Measurements from ENCODE around the gene STAT4. TPM values are rescaled to one million over a fixed set of nuclear protein-coding genes. Genes with fewer than 3 reads are reported as not detected.

Gene STAT4
- total RNA-seq, 1 experiment from 2014 or later: 0.33 TPM

GRCh38 chr2:191113761-191114160 is 37.0 kb downstream of the STAT4 start:
- Histone ChIP-seq H2BK12ac (ENCODE audit: insufficient read length, low read depth, low read length) (no peak overlapping the region), H2BK5ac (ENCODE audit: insufficient read length, low read length) (no peak overlapping the region), H4K20me1 (ENCODE audit: control insufficient read depth, insufficient read depth, insufficient read length) (no peaks in the 10 kb centered on the region), H3K9me3 (ENCODE audit: control insufficient read depth, low read depth, low read length) (no peaks in the 10 kb centered on the region), H3K23ac (ENCODE audit: insufficient read length, low read depth, low read length) (no peak overlapping the region), H3K56ac (ENCODE audit: insufficient read length, low read depth, low read length) (no peak overlapping the region), H3K79me1 (ENCODE audit: insufficient read depth, low read depth, low read length, poor library complexity, severe bottlenecking) (no peaks in the 10 kb centered on the region), H2AFZ (ENCODE audit: low read length) (no peak overlapping the region), H3K18ac (ENCODE audit: insufficient read length, low read depth, low read length) (no peak overlapping the region), H3T11ph (ENCODE audit: low read length) (no peak overlapping the region), H3K4me2 (ENCODE audit: insufficient read depth, insufficient read length, low read length) (no peak overlapping the region), H3K4ac (ENCODE audit: low read depth, low read length) (no peak overlapping the region), H3K27me3 (ENCODE audit: insufficient read depth, low read length) (no peaks in the 10 kb centered on the region), H2BK120ac (ENCODE audit: low read depth, low read length, poor library complexity, severe bottlenecking) (no peak overlapping the region), H2BK20ac (ENCODE audit: low read depth, low read length, poor library complexity, severe bottlenecking) (no peak overlapping the region), H2AK5ac (ENCODE audit: insufficient read length, low read length) (no peak overlapping the region), H3K27ac (ENCODE audit: insufficient read length, low read depth, low read length) (no peak overlapping the region), H3K14ac (ENCODE audit: insufficient read depth, low read length) (no peak overlapping the region), H4K91ac (ENCODE audit: insufficient read length, low read depth, low read length) (no peak overlapping the region), H4K8ac (replicated peaks; ENCODE audit: insufficient read length, low read depth, low read length) (no peak overlapping the region), H3K4me1 (ENCODE audit: insufficient read depth, low read length) (no peaks in the 10 kb centered on the region), H3K9ac (ENCODE audit: extremely low read depth, insufficient read length, low read length) (no peak overlapping the region), H3K23me2 (ENCODE audit: insufficient read length, low read depth, low read length, poor library complexity, severe bottlenecking) (no peaks in the 10 kb centered on the region), H2BK15ac (ENCODE audit: low read depth, low read length) (no peak overlapping the region), H4K5ac (ENCODE audit: insufficient read length, low read depth, low read length) (no peak overlapping the region), H3K79me2 (ENCODE audit: insufficient read depth, low read length) (no peaks in the 10 kb centered on the region)
- Mint-ChIP-seq H3K4me1 (no peaks in the 10 kb centered on the region), H3K36me3 (ENCODE audit: insufficient read depth in 1 of 3, low read depth in 3 of 3) (no peaks in the 10 kb centered on the region), H3K27me3 (ENCODE audit: low read depth) (no peaks in the 10 kb centered on the region), H3K27ac (no peak overlapping the region), H3K9me3 (no peaks in the 10 kb centered on the region), H3K4me3 (no peak overlapping the region)
- no peak for DNase-seq
- TF ChIP-seq, protein P1, sequence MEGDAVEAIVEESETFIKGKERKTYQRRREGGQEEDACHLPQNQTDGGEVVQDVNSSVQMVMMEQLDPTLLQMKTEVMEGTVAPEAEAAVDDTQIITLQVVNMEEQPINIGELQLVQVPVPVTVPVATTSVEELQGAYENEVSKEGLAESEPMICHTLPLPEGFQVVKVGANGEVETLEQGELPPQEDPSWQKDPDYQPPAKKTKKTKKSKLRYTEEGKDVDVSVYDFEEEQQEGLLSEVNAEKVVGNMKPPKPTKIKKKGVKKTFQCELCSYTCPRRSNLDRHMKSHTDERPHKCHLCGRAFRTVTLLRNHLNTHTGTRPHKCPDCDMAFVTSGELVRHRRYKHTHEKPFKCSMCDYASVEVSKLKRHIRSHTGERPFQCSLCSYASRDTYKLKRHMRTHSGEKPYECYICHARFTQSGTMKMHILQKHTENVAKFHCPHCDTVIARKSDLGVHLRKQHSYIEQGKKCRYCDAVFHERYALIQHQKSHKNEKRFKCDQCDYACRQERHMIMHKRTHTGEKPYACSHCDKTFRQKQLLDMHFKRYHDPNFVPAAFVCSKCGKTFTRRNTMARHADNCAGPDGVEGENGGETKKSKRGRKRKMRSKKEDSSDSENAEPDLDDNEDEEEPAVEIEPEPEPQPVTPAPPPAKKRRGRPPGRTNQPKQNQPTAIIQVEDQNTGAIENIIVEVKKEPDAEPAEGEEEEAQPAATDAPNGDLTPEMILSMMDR (conservative IDR thresholded peaks at IDR 0.05): no peak
- WGBS (ENCODE audit: extremely low coverage, insufficient read length, low lambda C conversion rate): no CpG with 5 or more reads among the region's 1 CpG
